ENCODE results near the gene EGFL7. TPM values are rescaled to one million over a fixed set of nuclear protein-coding genes. Genes with fewer than 3 reads are reported as not detected.

Gene EGFL7
- total RNA-seq, 1 experiment from 2014 or later = 38.0 TPM

- no peaks in the 10 kb centered on the region for H3K79me2 ChIP-seq (ENCODE audit: insufficient read depth, low read length)
- H3K36me3 Mint-ChIP-seq (ENCODE audit: insufficient read depth in 1 of 3, low read depth in 3 of 3) = no peaks in the 10 kb centered on the region
- no CpG with 5 or more reads among the region's 10 CpGs for WGBS (ENCODE audit: extremely low coverage, insufficient read length, low lambda C conversion rate)
Observed at GRCh38 chr9:136621734-136622093, 41.0 kb upstream of the EGFL7 start.

More at GRCh38 chr9:136621734-136622093, 41.0 kb upstream of the EGFL7 start:
- Histone ChIP-seq H2BK12ac (ENCODE audit: insufficient read length, low read depth, low read length) (no peak overlapping the region), H3K27me3 (ENCODE audit: insufficient read depth, low read length) (no peaks in the 10 kb centered on the region), H3K79me1 (ENCODE audit: insufficient read depth, low read depth, low read length, poor library complexity, severe bottlenecking) (no peaks in the 10 kb centered on the region), H2AFZ (ENCODE audit: low read length) (no peak overlapping the region), H2AK5ac (ENCODE audit: insufficient read length, low read length) (no peak overlapping the region), H4K8ac (replicated peaks; ENCODE audit: insufficient read length, low read depth, low read length) (no peak overlapping the region), H2BK120ac (ENCODE audit: low read depth, low read length, poor library complexity, severe bottlenecking) (no peak overlapping the region), H3K56ac (ENCODE audit: insufficient read length, low read depth, low read length) (no peak overlapping the region), H3K23ac (ENCODE audit: insufficient read length, low read depth, low read length) (no peak overlapping the region), H3K14ac (ENCODE audit: insufficient read depth, low read length) (no peak overlapping the region), H3K4ac (ENCODE audit: low read depth, low read length) (no peak overlapping the region), H3K4me2 (ENCODE audit: insufficient read depth, insufficient read length, low read length) (no peak overlapping the region), H3T11ph (ENCODE audit: low read length) (no peak overlapping the region), H3K4me1 (ENCODE audit: insufficient read depth, low read length) (no peaks in the 10 kb centered on the region), H3K27ac (ENCODE audit: insufficient read length, low read depth, low read length) (no peak overlapping the region), H2BK20ac (ENCODE audit: low read depth, low read length, poor library complexity, severe bottlenecking) (no peak overlapping the region), H3K9me3 (ENCODE audit: control insufficient read depth, low read depth, low read length) (no peaks in the 10 kb centered on the region), H4K20me1 (ENCODE audit: control insufficient read depth, insufficient read depth, insufficient read length) (no peaks in the 10 kb centered on the region), H4K5ac (ENCODE audit: insufficient read length, low read depth, low read length) (no peak overlapping the region), H4K91ac (ENCODE audit: insufficient read length, low read depth, low read length) (no peak overlapping the region), H3K23me2 (ENCODE audit: insufficient read length, low read depth, low read length, poor library complexity, severe bottlenecking) (no peaks in the 10 kb centered on the region), H2BK5ac (ENCODE audit: insufficient read length, low read length) (no peak overlapping the region), H3K18ac (ENCODE audit: insufficient read length, low read depth, low read length) (no peak overlapping the region), H2BK15ac (ENCODE audit: low read depth, low read length) (no peak overlapping the region), H3K9ac (ENCODE audit: extremely low read depth, insufficient read length, low read length) (no peak overlapping the region)
- Mint-ChIP-seq H3K4me3 (no peak overlapping the region), H3K9me3 (no peaks in the 10 kb centered on the region), H3K27ac (no peak overlapping the region; a peak in 1 of 7 replicates), H3K4me1 (no peaks in the 10 kb centered on the region), H3K27me3 (ENCODE audit: low read depth) (no peaks in the 10 kb centered on the region)
- TF ChIP-seq CTCF (conservative IDR thresholded peaks at IDR 0.05) = no peak
- DNase-seq = no peak

Measured in H9 (cell line).